ENCODE data around the gene FGF14.
A peak's percentile ranks its signal among the peaks of the same experiment; 100 is the strongest.

FGF14 gene

GRCh38 chr13:101757446-101758039 is 644.3 kb downstream of the FGF14 start:
- DNase-seq (ENCODE audit: low spot score): no peak
- peak; percentile 37 for TF ChIP-seq CTCF (IDR thresholded peaks at IDR 0.05)
- Histone ChIP-seq H3K4me3 (no peak overlapping the region), H3K27ac (no peak overlapping the region)

GRCh38 chr13:101755228-101755887 is 646.5 kb downstream of the FGF14 start:
- no peak for TF ChIP-seq CTCF (IDR thresholded peaks at IDR 0.05)
- Histone ChIP-seq H3K27ac (no peak overlapping the region), H3K4me3 (no peak overlapping the region)
- no peak for DNase-seq (ENCODE audit: low spot score)

- Histone ChIP-seq H3K27ac (no peak overlapping the region), H3K4me3 (no peak overlapping the region)
- TF ChIP-seq CTCF (IDR thresholded peaks at IDR 0.05): no peak
- DNase-seq (ENCODE audit: low spot score): no peak
Observed at GRCh38 chr13:101752432-101752831, 649.4 kb downstream of the FGF14 start.

- Histone ChIP-seq H3K27ac (no peak overlapping the region), H3K4me3 (no peak overlapping the region)
- TF ChIP-seq CTCF (IDR thresholded peaks at IDR 0.05): no peak
- DNase-seq (ENCODE audit: low spot score): no peak
Observed at GRCh38 chr13:101751488-101751887, 650.4 kb downstream of the FGF14 start.

- no peak for DNase-seq (ENCODE audit: low spot score)
- Histone ChIP-seq H3K27ac (no peak overlapping the region), H3K4me3 (no peak overlapping the region)
- no peak for TF ChIP-seq CTCF (IDR thresholded peaks at IDR 0.05)
Observed at GRCh38 chr13:101749584-101749983, 652.3 kb downstream of the FGF14 start.

- DNase-seq (ENCODE audit: low spot score): no peak
- H3K27ac ChIP-seq: no peak overlapping the region
- TF ChIP-seq CTCF (IDR thresholded peaks at IDR 0.05): no peak
- no peak overlapping the region for H3K4me3 ChIP-seq
Observed at GRCh38 chr13:101747039-101747438, 654.8 kb downstream of the FGF14 start.

- H3K27ac ChIP-seq: no peak overlapping the region
- H3K4me3 ChIP-seq: no peak overlapping the region
- TF ChIP-seq CTCF (IDR thresholded peaks at IDR 0.05): no peak
- no peak for DNase-seq (ENCODE audit: low spot score)
Observed at GRCh38 chr13:101746513-101746912, 655.3 kb downstream of the FGF14 start.

All from coronary artery (tissue), 2 donors.